ENCODE data around the gene WIPF3. TPM values are rescaled to one million over a fixed set of nuclear protein-coding genes. Genes with fewer than 3 reads are reported as not detected.

Gene WIPF3
- total and polyA plus RNA-seq, 2 donors (not counting 1 experiment from before 2014, with no cell fraction given), result not detected

GRCh38 chr7:29797112-29797944 is 9.0 kb upstream of the WIPF3 start:
- ATAC-seq (ENCODE audit: low read depth) (no peak), DNase-seq (no peak)
- Mint-ChIP-seq H3K4me1 (no peaks in the 10 kb centered on the region), H3K27ac (no peak overlapping the region), H3K27me3 (peaks cover 29% of the 10 kb centered on the region), H3K4me3 (no peak overlapping the region), H3K9me3 (ENCODE audit: insufficient read depth) (peaks cover 2% of the 10 kb centered on the region)
- 90% methylated on average over 3 of the region's 7 CpGs for WGBS (ENCODE audit: insufficient coverage)
- no peak for TF ChIP-seq EZH2 (IDR thresholded peaks at IDR 0.05; ENCODE audit: borderline replicate concordance, insufficient read depth, low read depth, low read length, poor library complexity, severe bottlenecking)
- TF ChIP-seq, protein P1, sequence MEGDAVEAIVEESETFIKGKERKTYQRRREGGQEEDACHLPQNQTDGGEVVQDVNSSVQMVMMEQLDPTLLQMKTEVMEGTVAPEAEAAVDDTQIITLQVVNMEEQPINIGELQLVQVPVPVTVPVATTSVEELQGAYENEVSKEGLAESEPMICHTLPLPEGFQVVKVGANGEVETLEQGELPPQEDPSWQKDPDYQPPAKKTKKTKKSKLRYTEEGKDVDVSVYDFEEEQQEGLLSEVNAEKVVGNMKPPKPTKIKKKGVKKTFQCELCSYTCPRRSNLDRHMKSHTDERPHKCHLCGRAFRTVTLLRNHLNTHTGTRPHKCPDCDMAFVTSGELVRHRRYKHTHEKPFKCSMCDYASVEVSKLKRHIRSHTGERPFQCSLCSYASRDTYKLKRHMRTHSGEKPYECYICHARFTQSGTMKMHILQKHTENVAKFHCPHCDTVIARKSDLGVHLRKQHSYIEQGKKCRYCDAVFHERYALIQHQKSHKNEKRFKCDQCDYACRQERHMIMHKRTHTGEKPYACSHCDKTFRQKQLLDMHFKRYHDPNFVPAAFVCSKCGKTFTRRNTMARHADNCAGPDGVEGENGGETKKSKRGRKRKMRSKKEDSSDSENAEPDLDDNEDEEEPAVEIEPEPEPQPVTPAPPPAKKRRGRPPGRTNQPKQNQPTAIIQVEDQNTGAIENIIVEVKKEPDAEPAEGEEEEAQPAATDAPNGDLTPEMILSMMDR (IDR thresholded peaks at IDR 0.05), result no peak
- H3K4me3 ChIP-seq (ENCODE audit: control extremely low read depth in 1 of 5, extremely low read depth in 1 of 5, insufficient read depth in 1 of 5, low read depth in 2 of 5, low read length in 4 of 5), result no peak overlapping the region
- intact Hi-C loops (cut with micrococcal nuclease), result no loop called here
- no peaks in the 10 kb centered on the region for H3K79me2 ChIP-seq (ENCODE audit: control insufficient read depth, insufficient read depth, low read length)
- POLR2A ChIA-PET, result no interaction called here
- H2AFZ ChIP-seq (ENCODE audit: insufficient read depth, low read depth, low read length, poor library complexity, severe bottlenecking), result no peak overlapping the region
- no peaks in the 10 kb centered on the region for H3K36me3 ChIP-seq (replicated peaks in 1 of 2; ENCODE audit: control extremely low read depth in 1 of 2, control insufficient read depth in 1 of 2, extremely low read depth in 1 of 2, insufficient read depth in 2 of 2, low read length in 1 of 2)
- H3K27ac ChIP-seq (ENCODE audit: low read length in 2 of 2), result no peak overlapping the region
- H3K9me3 ChIP-seq (ENCODE audit: control extremely low read depth in 1 of 3, control insufficient read depth in 2 of 3, insufficient read depth in 1 of 3, low read length in 2 of 3), result peaks cover 0 to 1% (median 0%) of the 10 kb centered on the region in 3 donors
- peaks cover 0 to 8% (median 0%) of the 10 kb centered on the region in 4 experiments for H3K27me3 ChIP-seq (replicated peaks in 1 of 4; ENCODE audit: control extremely low read depth in 1 of 4, control insufficient read depth in 3 of 4, insufficient read depth in 4 of 4, low read length in 3 of 4)
- no peaks in the 10 kb centered on the region for H3K4me1 ChIP-seq (ENCODE audit: control insufficient read depth in 2 of 2, insufficient read depth in 2 of 2, low read length in 2 of 2)
- no peaks in the 10 kb centered on the region for H4K20me1 ChIP-seq (ENCODE audit: control insufficient read depth, insufficient read depth, low read length, poor library complexity, severe bottlenecking)
- H3K9ac ChIP-seq (ENCODE audit: low read length), result no peak overlapping the region
- H3K4me2 ChIP-seq (replicated peaks; ENCODE audit: low read depth, low read length, poor library complexity, severe bottlenecking), result no peak overlapping the region
- CTCF ChIA-PET, result no interaction called here

DNA sequence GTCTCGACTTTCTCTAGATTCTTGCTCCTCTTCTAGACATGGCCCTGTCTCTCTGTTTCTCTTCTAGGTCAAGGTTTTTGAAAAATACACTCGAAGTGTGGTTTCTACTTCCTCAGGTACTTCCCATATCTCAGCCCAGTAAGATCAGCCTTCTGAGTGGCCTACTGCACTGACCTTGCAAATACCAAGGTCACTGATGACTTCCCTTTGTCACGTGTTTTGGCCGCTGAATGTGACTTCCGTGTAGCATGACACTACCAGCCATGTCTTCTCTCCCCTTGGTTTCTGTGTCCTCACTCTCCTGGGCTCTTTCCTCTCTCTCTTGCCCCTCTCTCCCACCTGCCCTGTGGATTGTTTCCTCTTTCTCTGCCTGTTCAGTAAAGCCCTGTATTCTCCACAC is 7.9 kb upstream of the WIPF3 start:
- Mint-ChIP-seq H3K4me3 (no peak overlapping the region), H3K27ac (no peak overlapping the region), H3K4me1 (no peaks in the 10 kb centered on the region), H3K9me3 (ENCODE audit: insufficient read depth) (peaks cover 2% of the 10 kb centered on the region), H3K27me3 (peaks cover 38% of the 10 kb centered on the region)
- Histone ChIP-seq H3K4me3 (ENCODE audit: control extremely low read depth in 1 of 5, extremely low read depth in 1 of 5, insufficient read depth in 1 of 5, low read depth in 2 of 5, low read length in 4 of 5) (no peak overlapping the region), H3K79me2 (ENCODE audit: control insufficient read depth, insufficient read depth, low read length) (no peaks in the 10 kb centered on the region), H3K4me2 (replicated peaks; ENCODE audit: low read depth, low read length, poor library complexity, severe bottlenecking) (no peak overlapping the region), H3K36me3 (replicated peaks in 1 of 2; ENCODE audit: control extremely low read depth in 1 of 2, control insufficient read depth in 1 of 2, extremely low read depth in 1 of 2, insufficient read depth in 2 of 2, low read length in 1 of 2) (no peaks in the 10 kb centered on the region), H3K27me3 (replicated peaks in 1 of 4; ENCODE audit: control extremely low read depth in 1 of 4, control insufficient read depth in 3 of 4, insufficient read depth in 4 of 4, low read length in 3 of 4) (peaks cover 0 to 9% (median 0%) of the 10 kb centered on the region in 4 experiments), H3K9ac (ENCODE audit: low read length) (no peak overlapping the region), H3K27ac (ENCODE audit: low read length in 2 of 2) (no peak overlapping the region), H3K4me1 (ENCODE audit: control insufficient read depth in 2 of 2, insufficient read depth in 2 of 2, low read length in 2 of 2) (no peaks in the 10 kb centered on the region), H4K20me1 (ENCODE audit: control insufficient read depth, insufficient read depth, low read length, poor library complexity, severe bottlenecking) (no peaks in the 10 kb centered on the region), H2AFZ (ENCODE audit: insufficient read depth, low read depth, low read length, poor library complexity, severe bottlenecking) (no peak overlapping the region), H3K9me3 (ENCODE audit: control extremely low read depth in 1 of 3, control insufficient read depth in 2 of 3, insufficient read depth in 1 of 3, low read length in 2 of 3) (peaks cover 0 to 1% (median 0%) of the 10 kb centered on the region in 3 donors)
- CTCF ChIA-PET, result no interaction called here
- TF ChIP-seq, protein P1 (IDR thresholded peaks at IDR 0.05), result no peak
- DNase-seq, result no peak
- WGBS (ENCODE audit: insufficient coverage), result 80% methylated on average over 5 of the region's 5 CpGs
- intact Hi-C loops (cut with micrococcal nuclease), result no loop called here
- POLR2A ChIA-PET, result no interaction called here
- no peak for ATAC-seq (ENCODE audit: low read depth)
